OCI-LY3 (cell line): Measurements from ENCODE around the gene ZNF319.

ENCODE experiments used
- H2AFZ ChIP-seq: fragments of 200-600, 300-600 bp; shearing (Covaris generic); 2 replicates; pipeline ENCODE4 v1.6.0; 2014; ENCODE audit warnings: antibody characterized with exemption, low read depth, low read length
- H3K27ac ChIP-seq: fragments of 200-600, 300-600 bp; sonication (generic); 2 replicates; pipeline ENCODE4 v1.5.1; 2014; ENCODE audit warnings: mild to moderate bottlenecking, low read length, moderate library complexity, mixed read lengths
- H3K27me3 ChIP-seq: fragments of 200-600, 300-600 bp; sonication (generic); 2 replicates; pipeline ENCODE4 v1.6.1; 2014; ENCODE audit warnings: low read depth, low read length, mixed read lengths
- H3K36me3 ChIP-seq: fragments of 200-600, 300-600 bp; sonication (generic); replicated peaks from 2 replicates; pipeline ENCODE3; 2014; ENCODE audit warnings: low read depth, low read length, mixed read lengths
- H3K4me1 ChIP-seq: fragments of 300-600, 200-600 bp; sonication (generic); 2 replicates; pipeline ENCODE4 v1.6.1; 2014; ENCODE audit warnings: low read length, mixed read lengths
- H3K4me2 ChIP-seq: fragments of 200-600, 300-600 bp; sonication (generic); 2 replicates; pipeline ENCODE4 v1.6.1; 2014; ENCODE audit warnings: low read length, mixed read lengths
- H3K4me3 ChIP-seq: fragments of 300-600, 200-600 bp; sonication (generic); 2 replicates; pipeline ENCODE4 v1.5.1; 2014; ENCODE audit warnings: antibody characterized with exemption, mild to moderate bottlenecking, low read length, moderate library complexity
- H3K79me2 ChIP-seq: fragments of 300-600, 200-600 bp; shearing (Covaris generic); 2 replicates; pipeline ENCODE4 v1.6.1; 2014; ENCODE audit warnings: mild to moderate bottlenecking, low read length, mixed read lengths
- H3K9ac ChIP-seq: fragments of 300-600, 200-600 bp; shearing (Covaris generic); 2 replicates; pipeline ENCODE4 v1.6.0; 2014; ENCODE audit warnings: mild to moderate bottlenecking, low read length, moderate library complexity
- H3K9me3 ChIP-seq: fragments of 200-600, 300-600 bp; shearing (Covaris generic); 2 replicates; pipeline ENCODE4 v1.6.1; 2014; ENCODE audit warnings: low read length, mixed read lengths; ENCODE audit not compliant: insufficient read depth
- H4K20me1 ChIP-seq: fragments of 200-600, 300-600 bp; sonication (generic); 2 replicates; pipeline ENCODE4 v1.6.1; 2016; ENCODE audit warnings: low read length, mixed read lengths; ENCODE audit not compliant: insufficient read depth
- EZH2phosphoT487 ChIP-seq: fragments of 200-600 bp; shearing (Covaris generic); IDR thresholded peaks from 2 replicates; pipeline ENCODE4 v1.6.1; 2018; ENCODE audit warnings: antibody characterized with exemption, mixed run types, low read depth
- TF ChIP-seq, protein P1 (sequence below): fragments of 200-600, 300-600 bp; sonication (generic); IDR thresholded peaks from 2 replicates; pipeline ENCODE4 v1.5.1; 2014; ENCODE audit warnings: antibody characterized with exemption, low read length, low read depth

Gene ZNF319

DNA sequence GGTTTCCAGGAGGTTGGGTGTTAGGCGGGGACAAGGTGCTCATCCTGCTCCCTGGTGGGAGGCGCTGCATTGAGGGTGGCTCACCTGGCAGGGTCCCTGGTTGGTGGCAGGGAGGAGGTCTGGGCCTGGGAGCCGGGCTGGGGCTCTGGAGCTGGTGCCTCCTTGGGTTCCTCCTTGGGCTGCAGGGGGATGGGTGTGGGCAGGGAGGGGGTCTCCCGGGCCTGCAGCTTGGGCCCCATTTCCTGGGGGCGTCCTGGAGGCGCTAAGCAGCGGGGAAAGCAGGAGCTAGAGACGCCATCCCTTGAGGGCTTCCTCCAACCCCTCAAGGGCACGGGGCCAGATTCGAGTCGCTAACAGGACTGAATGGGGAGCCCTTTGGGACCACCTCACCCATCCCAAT is 40.7 kb downstream of the ZNF319 start:
- Histone ChIP-seq H3K4me3 (no peak overlapping the region), H3K4me1 (no peaks in the 10 kb centered on the region), H3K4me2 (no peak overlapping the region), H3K79me2 (no peaks in the 10 kb centered on the region), H3K27me3 (no peaks in the 10 kb centered on the region), H2AFZ (no peak overlapping the region), H3K27ac (no peak overlapping the region), H3K9ac (no peak overlapping the region), H3K36me3 (no peaks in the 10 kb centered on the region), H4K20me1 (no peaks in the 10 kb centered on the region), H3K9me3 (no peaks in the 10 kb centered on the region)
- TF ChIP-seq EZH2phosphoT487 = no peak
- TF ChIP-seq, protein P1, sequence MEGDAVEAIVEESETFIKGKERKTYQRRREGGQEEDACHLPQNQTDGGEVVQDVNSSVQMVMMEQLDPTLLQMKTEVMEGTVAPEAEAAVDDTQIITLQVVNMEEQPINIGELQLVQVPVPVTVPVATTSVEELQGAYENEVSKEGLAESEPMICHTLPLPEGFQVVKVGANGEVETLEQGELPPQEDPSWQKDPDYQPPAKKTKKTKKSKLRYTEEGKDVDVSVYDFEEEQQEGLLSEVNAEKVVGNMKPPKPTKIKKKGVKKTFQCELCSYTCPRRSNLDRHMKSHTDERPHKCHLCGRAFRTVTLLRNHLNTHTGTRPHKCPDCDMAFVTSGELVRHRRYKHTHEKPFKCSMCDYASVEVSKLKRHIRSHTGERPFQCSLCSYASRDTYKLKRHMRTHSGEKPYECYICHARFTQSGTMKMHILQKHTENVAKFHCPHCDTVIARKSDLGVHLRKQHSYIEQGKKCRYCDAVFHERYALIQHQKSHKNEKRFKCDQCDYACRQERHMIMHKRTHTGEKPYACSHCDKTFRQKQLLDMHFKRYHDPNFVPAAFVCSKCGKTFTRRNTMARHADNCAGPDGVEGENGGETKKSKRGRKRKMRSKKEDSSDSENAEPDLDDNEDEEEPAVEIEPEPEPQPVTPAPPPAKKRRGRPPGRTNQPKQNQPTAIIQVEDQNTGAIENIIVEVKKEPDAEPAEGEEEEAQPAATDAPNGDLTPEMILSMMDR = no peak

GRCh38 chr16:57959121-57959520 is 41.4 kb downstream of the ZNF319 start:
- TF ChIP-seq, protein P1 = no peak
- TF ChIP-seq EZH2phosphoT487 = no peak
- Histone ChIP-seq H3K27ac (no peak overlapping the region), H3K79me2 (no peaks in the 10 kb centered on the region)

DNA sequence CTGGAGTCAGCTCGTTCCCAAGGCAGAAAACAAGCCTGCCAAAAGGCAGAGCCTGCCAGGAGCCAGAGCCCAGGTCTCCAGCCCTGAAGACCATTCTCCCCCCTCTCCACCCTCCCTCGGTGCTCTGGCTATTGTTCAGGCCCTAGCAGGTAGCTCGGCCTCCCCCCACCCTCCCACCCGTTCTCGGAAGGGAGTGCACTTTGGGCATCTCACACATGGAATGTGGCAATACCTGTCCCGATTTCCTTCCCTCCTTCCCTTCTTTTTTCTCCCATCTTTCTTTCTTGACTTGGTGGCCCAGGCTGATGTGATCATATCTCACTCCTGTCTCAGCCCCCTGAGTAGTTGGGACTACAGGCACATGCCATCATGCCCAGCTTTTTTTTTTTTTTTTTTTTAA is 41.9 kb downstream of the ZNF319 start:
- no peaks in the 10 kb centered on the region for H4K20me1 ChIP-seq
- no peaks in the 10 kb centered on the region for H3K4me1 ChIP-seq
- no peak overlapping the region for H3K4me2 ChIP-seq
- no peak overlapping the region for H2AFZ ChIP-seq
- TF ChIP-seq EZH2phosphoT487 = no peak
- TF ChIP-seq, protein P1 = no peak
- H3K79me2 ChIP-seq = no peaks in the 10 kb centered on the region
- no peak overlapping the region for H3K27ac ChIP-seq
- H3K9me3 ChIP-seq = no peaks in the 10 kb centered on the region
- H3K27me3 ChIP-seq = no peaks in the 10 kb centered on the region
- no peaks in the 10 kb centered on the region for H3K36me3 ChIP-seq
- no peak overlapping the region for H3K4me3 ChIP-seq
- H3K9ac ChIP-seq = no peak overlapping the region

More at GRCh38 chr16:57959121-57959520, 41.4 kb downstream of the ZNF319 start:
- H2AFZ ChIP-seq = no peak overlapping the region
- no peak overlapping the region for H3K9ac ChIP-seq
- no peaks in the 10 kb centered on the region for H4K20me1 ChIP-seq
- no peaks in the 10 kb centered on the region for H3K36me3 ChIP-seq
- no peaks in the 10 kb centered on the region for H3K4me1 ChIP-seq
- no peak overlapping the region for H3K4me2 ChIP-seq
- no peak overlapping the region for H3K4me3 ChIP-seq
- H3K9me3 ChIP-seq = no peaks in the 10 kb centered on the region
- H3K27me3 ChIP-seq = no peaks in the 10 kb centered on the region

DNA sequence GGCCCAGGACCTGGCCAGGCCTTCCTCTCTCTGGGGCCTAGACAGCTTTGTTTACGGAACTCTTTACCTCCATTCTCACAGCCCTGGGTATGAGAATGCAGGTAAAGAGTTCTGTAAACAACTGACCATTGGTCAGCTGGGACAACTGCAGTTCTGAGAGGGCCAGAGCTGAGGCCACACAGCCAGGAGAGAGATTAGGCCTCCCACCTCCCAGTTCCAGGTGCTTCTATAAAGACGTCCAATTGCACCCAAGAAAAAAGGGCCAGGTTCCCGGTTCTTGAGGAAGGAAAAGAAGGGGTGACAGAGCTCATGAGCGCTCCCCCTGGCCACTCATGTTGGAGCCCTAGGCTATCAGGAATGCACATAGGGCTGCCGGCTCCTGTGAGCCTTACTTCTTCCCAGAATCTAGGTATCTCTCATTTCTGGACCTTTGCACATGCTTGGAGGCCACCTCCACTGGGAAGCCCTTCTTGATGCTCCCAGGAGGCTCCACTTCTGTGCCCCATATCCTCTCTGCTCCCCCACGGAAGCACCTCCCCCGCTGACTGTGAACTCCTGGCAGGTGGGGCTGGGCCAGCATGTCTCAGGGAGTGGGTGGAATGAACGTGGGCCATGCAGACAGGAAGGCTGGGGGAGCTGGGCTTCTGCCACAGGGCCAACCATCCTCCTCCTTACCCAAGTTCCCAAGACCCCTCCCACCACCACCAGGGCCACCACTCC is 42.6 kb downstream of the ZNF319 start:
- Histone ChIP-seq H3K27me3 (no peaks in the 10 kb centered on the region), H3K36me3 (no peaks in the 10 kb centered on the region), H3K9me3 (no peaks in the 10 kb centered on the region), H3K4me2 (no peak overlapping the region), H3K27ac (no peak overlapping the region), H3K79me2 (no peaks in the 10 kb centered on the region), H2AFZ (no peak overlapping the region), H3K4me1 (no peaks in the 10 kb centered on the region), H3K9ac (no peak overlapping the region), H4K20me1 (no peaks in the 10 kb centered on the region), H3K4me3 (no peak overlapping the region)
- TF ChIP-seq, protein P1 = no peak
- no peak for TF ChIP-seq EZH2phosphoT487
